Motor neuron (in vitro differentiated cells): ENCODE measurements around the gene OGT. TPM values are rescaled to one million over a fixed set of nuclear protein-coding genes. Genes with fewer than 3 reads are reported as not detected.

ENCODE experiments used
- ATAC-seq, 8 experiments: fragments of 200-7000 bp; cut with Tn5 transposase; replicated peaks in 6 of 8; 2 replicates each; pipeline ENCODE4 v1.8.0; 2021; ENCODE audit warnings: mild to moderate bottlenecking in 8 of 8, moderate library complexity in 8 of 8
- H3K27ac ChIP-seq, 2 donors: fragments of 250-450 bp; sonication (Bioruptor Pico); 2 replicates each; pipeline ENCODE4 v1.9.0; 2021; ENCODE audit warnings: antibody characterized with exemption in 2 of 2, mild to moderate bottlenecking in 2 of 2, moderate library complexity in 1 of 2
- H3K4me1 ChIP-seq, 2 donors: fragments of 250-450 bp; sonication (Bioruptor Pico); replicated peaks in 1 of 2; 2 replicates each; pipeline ENCODE4 v1.6.1; 2021; ENCODE audit warnings: antibody characterized with exemption in 2 of 2, mild to moderate bottlenecking in 2 of 2, moderate library complexity in 1 of 2
- H3K4me3 ChIP-seq, 5 donors: fragments of 250-450 bp; sonication (Bioruptor Pico); 2 replicates each; pipeline ENCODE4 v1.9.0; 2021; ENCODE audit warnings: antibody characterized with exemption in 5 of 5, mild to moderate bottlenecking in 5 of 5, moderate library complexity in 4 of 5
- WGBS, 10 experiments: fragments of 450-650 bp; shearing (Covaris generic); methylation state at CpG; one replicate each; pipeline ENCODE4 v1.0.0; 2022; 5-methylcytosine and 5-hydroxymethylcytosine counted together
- in situ Hi-C, 9 experiments: fragments of 400-800 bp; cut with MboI; loops; one replicate each; pipeline ENCODE4 v1.15.0; 2021; ENCODE audit warnings: low sequenced_read_pairs in 9 of 9, low pct_unique_long_range_greater_than_20kb in 2 of 9; ENCODE audit not compliant: unreplicated experiment in 9 of 9
- total RNA-seq, 8 experiments: library from RNA; unstranded; fragments of 300-600 nt; gene quantifications; 2 replicates each; pipeline versions ENCODE4 v1.2.3 to v1.2.4, GENCODE V29; 2022

Gene OGT
- total RNA-seq, 8 experiments from 2014 or later = 52.6 to 285 (median 97.7) TPM

DNA sequence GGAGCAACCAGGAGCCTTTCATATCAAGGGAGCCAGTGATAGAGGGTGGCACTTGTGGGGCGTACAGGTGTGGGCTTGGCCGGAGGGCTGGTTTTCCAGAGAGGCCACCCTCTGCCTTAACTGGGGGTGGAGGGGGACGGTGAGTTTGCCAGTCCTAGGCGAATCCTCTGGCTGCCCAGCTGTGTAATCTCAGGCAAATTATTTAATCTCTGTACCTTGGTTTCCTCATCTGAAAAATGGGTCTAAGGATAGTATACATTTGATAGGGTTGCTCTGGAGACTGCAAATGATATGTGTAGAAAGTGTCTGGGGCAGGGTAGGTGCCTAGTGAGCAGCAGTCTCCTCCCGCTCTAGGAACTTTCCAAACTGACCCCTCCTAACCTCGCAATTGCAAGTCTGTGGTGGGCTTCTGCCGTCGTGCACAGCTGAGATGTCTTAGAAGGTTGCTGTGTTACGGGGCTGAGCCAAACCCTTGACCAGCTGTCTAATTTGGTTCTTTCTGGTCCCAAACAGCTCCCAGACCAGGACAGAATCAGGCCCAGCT is 89.2 kb downstream of the OGT start:
- Histone ChIP-seq H3K4me1 (no peaks in the 10 kb centered on the region), H3K4me3 (no peak overlapping the region), H3K27ac (no peak overlapping the region)
- no peak for ATAC-seq
- 56 to 60% methylated on average over 1 to 7 of the region's 9 CpGs; no CpG with 5 or more reads in 8 of the 10 experiments for WGBS, 10 experiments
- in situ Hi-C loops = no loop called here

- WGBS, 10 experiments = 0 to 29% (median 27%) methylated on average over 1 to 5 of the region's 13 CpGs; no CpG with 5 or more reads in 7 of the 10 experiments
- H3K4me1 ChIP-seq = no peaks in the 10 kb centered on the region
- no peak overlapping the region for H3K27ac ChIP-seq
- in situ Hi-C loops = no loop called here
- H3K4me3 ChIP-seq = no peak overlapping the region
- ATAC-seq = peak in 4 of 8 experiments; percentile 37 to 81 (median 49)
These were observed 89.9 kb downstream of the OGT start for GRCh38 chrX:71622576-71623450.

DNA sequence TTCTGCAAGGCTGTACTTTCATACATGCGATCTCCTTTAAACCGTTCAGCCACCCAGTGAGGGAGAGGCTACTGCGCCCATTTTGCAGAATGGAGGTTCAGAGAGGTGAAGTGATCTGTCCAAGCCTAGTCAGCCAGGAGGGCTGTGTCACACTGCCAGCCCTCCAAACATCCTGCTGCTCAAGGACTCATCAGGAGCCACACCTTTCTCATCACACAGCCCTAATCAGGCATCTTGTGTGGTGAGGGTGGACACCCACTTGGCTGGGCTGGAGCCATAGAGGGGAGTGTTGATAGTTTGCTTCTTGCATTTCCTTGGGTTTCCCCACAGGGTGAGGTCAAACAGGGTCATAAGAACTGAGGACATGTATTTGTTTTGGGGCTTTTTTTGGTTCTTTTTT is 90.8 kb downstream of the OGT start:
- Histone ChIP-seq H3K4me1 (no peaks in the 10 kb centered on the region), H3K27ac (no peak overlapping the region), H3K4me3 (no peak overlapping the region)
- in situ Hi-C loops = no loop called here
- WGBS, 10 experiments = 61 to 100% (median 91%) methylated on average over 1 to 3 of the region's 3 CpGs; no CpG with 5 or more reads in 7 of the 10 experiments
- ATAC-seq = peak in 1 of 8 experiments; percentile 11

- WGBS, 10 experiments = 60 to 100% (median 74%) methylated on average over 1 to 5 of the region's 5 CpGs; no CpG with 5 or more reads in 1 of the 10 experiments
- H3K4me1 ChIP-seq = no peaks in the 10 kb centered on the region
- no peak overlapping the region for H3K4me3 ChIP-seq
- no peak for ATAC-seq
- H3K27ac ChIP-seq = no peak overlapping the region
- in situ Hi-C loops = no loop called here
These were observed 92.6 kb downstream of the OGT start for GRCh38 chrX:71625471-71625870.

Other genes starting within 250 kb of the OGT start
- gene NONO, start 249.5 kb upstream of the OGT start, total RNA-seq = 100 to 1,000 TPM; 276 to 526 (median 303) TPM
- gene ITGB1BP2, start 231.4 kb upstream of the OGT start, total RNA-seq = 1 to 10 TPM in 5 of 8 experiments, under 1 TPM in 3; 0.56 to 2.7 (median 1.2) TPM
- gene TAF1, start 166.7 kb upstream of the OGT start, total RNA-seq = 10 to 100 TPM; 20.7 to 60.0 (median 35.1) TPM
- gene GCNA, start 45.3 kb downstream of the OGT start, total RNA-seq = 1 to 10 TPM in 7 of 8 experiments, under 1 TPM in 1; 0.98 to 4.5 (median 2.8) TPM
- gene CXCR3, start 85.4 kb downstream of the OGT start, total RNA-seq = 1 to 10 TPM in 1 of 8 experiments, under 1 TPM in 5, not detected in 2; 0.05 to 1.4 (median 0.32) TPM
- under 1 TPM in 1 of 8 experiments, not detected in 7; 0.19 TPM for gene CXorf49, start 185.2 kb downstream of the OGT start, total RNA-seq
- gene CXorf49B, start 230.2 kb downstream of the OGT start, total RNA-seq = under 1 TPM in 1 of 8 experiments, not detected in 7; 0.19 TPM